ENCODE results near the gene ADSS1.

DNA sequence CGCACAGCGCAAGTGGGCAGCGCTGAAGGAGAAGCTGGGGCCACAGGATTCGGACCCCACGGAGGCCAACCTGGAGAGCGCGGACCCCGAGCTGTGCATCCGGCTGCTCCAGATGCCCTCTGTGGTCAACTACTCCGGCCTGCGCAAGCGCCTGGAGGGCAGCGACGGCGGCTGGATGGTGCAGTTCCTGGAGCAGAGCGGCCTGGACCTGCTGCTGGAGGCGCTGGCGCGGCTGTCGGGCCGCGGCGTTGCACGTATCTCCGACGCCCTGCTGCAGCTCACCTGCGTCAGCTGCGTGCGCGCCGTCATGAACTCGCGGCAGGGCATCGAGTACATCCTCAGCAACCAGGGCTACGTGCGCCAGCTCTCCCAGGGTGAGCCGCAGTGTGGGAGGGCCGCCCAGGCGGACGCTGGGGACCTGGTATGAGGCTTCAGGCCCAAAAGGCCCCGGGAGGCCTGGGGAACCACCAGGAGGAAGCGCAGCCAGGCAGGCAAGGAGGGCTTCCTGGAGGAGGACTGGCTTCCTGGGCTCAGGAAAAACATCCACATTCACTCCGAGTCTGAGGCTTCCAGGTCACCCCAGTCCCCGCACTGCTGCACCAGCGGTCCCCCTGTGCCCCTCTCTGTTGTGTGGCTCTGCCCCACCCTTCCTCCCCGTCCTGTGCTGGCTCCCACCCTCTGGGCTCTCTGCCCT, 22.5 kb upstream of the ADSS1 start:
- TF ChIP-seq, protein P1, sequence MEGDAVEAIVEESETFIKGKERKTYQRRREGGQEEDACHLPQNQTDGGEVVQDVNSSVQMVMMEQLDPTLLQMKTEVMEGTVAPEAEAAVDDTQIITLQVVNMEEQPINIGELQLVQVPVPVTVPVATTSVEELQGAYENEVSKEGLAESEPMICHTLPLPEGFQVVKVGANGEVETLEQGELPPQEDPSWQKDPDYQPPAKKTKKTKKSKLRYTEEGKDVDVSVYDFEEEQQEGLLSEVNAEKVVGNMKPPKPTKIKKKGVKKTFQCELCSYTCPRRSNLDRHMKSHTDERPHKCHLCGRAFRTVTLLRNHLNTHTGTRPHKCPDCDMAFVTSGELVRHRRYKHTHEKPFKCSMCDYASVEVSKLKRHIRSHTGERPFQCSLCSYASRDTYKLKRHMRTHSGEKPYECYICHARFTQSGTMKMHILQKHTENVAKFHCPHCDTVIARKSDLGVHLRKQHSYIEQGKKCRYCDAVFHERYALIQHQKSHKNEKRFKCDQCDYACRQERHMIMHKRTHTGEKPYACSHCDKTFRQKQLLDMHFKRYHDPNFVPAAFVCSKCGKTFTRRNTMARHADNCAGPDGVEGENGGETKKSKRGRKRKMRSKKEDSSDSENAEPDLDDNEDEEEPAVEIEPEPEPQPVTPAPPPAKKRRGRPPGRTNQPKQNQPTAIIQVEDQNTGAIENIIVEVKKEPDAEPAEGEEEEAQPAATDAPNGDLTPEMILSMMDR (IDR thresholded peaks at IDR 0.05), result no peak
- TF ChIP-seq, protein P2, sequence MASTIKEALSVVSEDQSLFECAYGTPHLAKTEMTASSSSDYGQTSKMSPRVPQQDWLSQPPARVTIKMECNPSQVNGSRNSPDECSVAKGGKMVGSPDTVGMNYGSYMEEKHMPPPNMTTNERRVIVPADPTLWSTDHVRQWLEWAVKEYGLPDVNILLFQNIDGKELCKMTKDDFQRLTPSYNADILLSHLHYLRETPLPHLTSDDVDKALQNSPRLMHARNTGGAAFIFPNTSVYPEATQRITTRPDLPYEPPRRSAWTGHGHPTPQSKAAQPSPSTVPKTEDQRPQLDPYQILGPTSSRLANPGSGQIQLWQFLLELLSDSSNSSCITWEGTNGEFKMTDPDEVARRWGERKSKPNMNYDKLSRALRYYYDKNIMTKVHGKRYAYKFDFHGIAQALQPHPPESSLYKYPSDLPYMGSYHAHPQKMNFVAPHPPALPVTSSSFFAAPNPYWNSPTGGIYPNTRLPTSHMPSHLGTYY (CRISPR knock-in tag; IDR thresholded peaks at IDR 0.05), result no peak
- TF ChIP-seq, protein P3, sequence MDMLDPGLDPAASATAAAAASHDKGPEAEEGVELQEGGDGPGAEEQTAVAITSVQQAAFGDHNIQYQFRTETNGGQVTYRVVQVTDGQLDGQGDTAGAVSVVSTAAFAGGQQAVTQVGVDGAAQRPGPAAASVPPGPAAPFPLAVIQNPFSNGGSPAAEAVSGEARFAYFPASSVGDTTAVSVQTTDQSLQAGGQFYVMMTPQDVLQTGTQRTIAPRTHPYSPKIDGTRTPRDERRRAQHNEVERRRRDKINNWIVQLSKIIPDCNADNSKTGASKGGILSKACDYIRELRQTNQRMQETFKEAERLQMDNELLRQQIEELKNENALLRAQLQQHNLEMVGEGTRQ (CRISPR knock-in tag; IDR thresholded peaks at IDR 0.05), result no peak
